H9 (cell line): ENCODE data around the gene TRAF3IP1. TPM values are rescaled to one million over a fixed set of nuclear protein-coding genes. Genes with fewer than 3 reads are reported as not detected.

Experiments used
- DNase-seq: peaks from one replicate; pipeline ENCODE4 v3.0.0-alpha.2; 2017
- H2AFZ ChIP-seq: one replicate; pipeline ENCODE4 v1.6.1; 2013; ENCODE audit warnings: mild to moderate bottlenecking, low read length, control low read depth, moderate library complexity
- H2AK5ac ChIP-seq: 2 replicates; pipeline ENCODE4 v1.6.1; 2013; ENCODE audit warnings: low read length, control low read depth, mixed read lengths; ENCODE audit not compliant: insufficient read length
- H2BK120ac ChIP-seq: one replicate; pipeline ENCODE4 v1.6.1; 2013; ENCODE audit warnings: low read depth, mild to moderate bottlenecking, low read length, control low read depth, inconsistent platforms; ENCODE audit not compliant: poor library complexity, severe bottlenecking
- H2BK12ac ChIP-seq: 2 replicates; pipeline ENCODE4 v1.6.1; 2013; ENCODE audit warnings: low read length, control low read depth, mixed read lengths, low read depth; ENCODE audit not compliant: insufficient read length
- H2BK15ac ChIP-seq: 2 replicates; pipeline ENCODE4 v1.6.1; 2013; ENCODE audit warnings: low read depth, low read length, control low read depth
- H2BK20ac ChIP-seq: one replicate; pipeline ENCODE4 v1.6.1; 2013; ENCODE audit warnings: low read depth, mild to moderate bottlenecking, low read length, control low read depth, inconsistent platforms; ENCODE audit not compliant: poor library complexity, severe bottlenecking
- H2BK5ac ChIP-seq: 2 replicates; pipeline ENCODE4 v1.6.1; 2013; ENCODE audit warnings: low read length, control low read depth, mixed read lengths; ENCODE audit not compliant: insufficient read length
- H3K14ac ChIP-seq: 2 replicates; pipeline ENCODE4 v1.6.1; 2013; ENCODE audit warnings: low read length, control low read depth; ENCODE audit not compliant: insufficient read depth
- H3K18ac ChIP-seq: 2 replicates; pipeline ENCODE4 v1.6.1; 2013; ENCODE audit warnings: low read depth, mild to moderate bottlenecking, mixed read lengths, low read length, control low read depth; ENCODE audit not compliant: insufficient read length
- H3K23ac ChIP-seq: 2 replicates; pipeline ENCODE4 v1.6.1; 2013; ENCODE audit warnings: low read length, control low read depth, mixed read lengths, low read depth; ENCODE audit not compliant: insufficient read length
- H3K23me2 ChIP-seq: 2 replicates; pipeline ENCODE4 v1.6.1; 2013; ENCODE audit warnings: low read depth, mild to moderate bottlenecking, mixed read lengths, low read length, control low read depth; ENCODE audit not compliant: insufficient read length, poor library complexity, severe bottlenecking
- H3K27ac ChIP-seq: 2 replicates; pipeline ENCODE4 v1.5.1; 2013; ENCODE audit warnings: low read length, control low read depth, mixed read lengths, low read depth; ENCODE audit not compliant: insufficient read length
- H3K27me3 ChIP-seq: 2 replicates; pipeline ENCODE4 v1.6.1; 2013; ENCODE audit warnings: low read length, control low read depth, inconsistent platforms; ENCODE audit not compliant: insufficient read depth
- H3K4ac ChIP-seq: 2 replicates; pipeline ENCODE4 v1.6.1; 2013; ENCODE audit warnings: low read depth, mild to moderate bottlenecking, control low read depth, inconsistent platforms, low read length, moderate library complexity
- H3K4me1 ChIP-seq: 2 replicates; pipeline ENCODE4 v1.6.1; 2013; ENCODE audit warnings: low read length, control low read depth, inconsistent platforms; ENCODE audit not compliant: insufficient read depth
- H3K4me2 ChIP-seq: 2 replicates; pipeline ENCODE4 v1.6.1; 2013; ENCODE audit warnings: low read length, control low read depth, mixed read lengths; ENCODE audit not compliant: insufficient read length, insufficient read depth
- H3K56ac ChIP-seq: 2 replicates; pipeline ENCODE4 v1.6.1; 2013; ENCODE audit warnings: low read depth, mild to moderate bottlenecking, mixed read lengths, low read length, control low read depth; ENCODE audit not compliant: insufficient read length
- H3K79me1 ChIP-seq: 2 replicates; pipeline ENCODE4 v1.6.1; 2013; ENCODE audit warnings: low read depth, mild to moderate bottlenecking, moderate library complexity, low read length, control low read depth, inconsistent platforms; ENCODE audit not compliant: insufficient read depth, poor library complexity, severe bottlenecking
- H3K79me2 ChIP-seq: 2 replicates; pipeline ENCODE4 v1.6.1; 2013; ENCODE audit warnings: low read length, control low read depth, inconsistent platforms; ENCODE audit not compliant: insufficient read depth
- H3K9ac ChIP-seq: 2 replicates; pipeline ENCODE4 v1.6.1; 2013; ENCODE audit warnings: low read length, control low read depth, mixed read lengths; ENCODE audit not compliant: insufficient read length; ENCODE audit errors: extremely low read depth
- H3K9me3 ChIP-seq: one replicate; pipeline ENCODE4 v1.6.1; 2013; ENCODE audit warnings: low read depth, low read length, inconsistent platforms; ENCODE audit not compliant: control insufficient read depth
- H3T11ph ChIP-seq: one replicate; pipeline ENCODE4 v1.6.1; 2013; ENCODE audit warnings: mild to moderate bottlenecking, low read length, control low read depth, inconsistent platforms
- H4K20me1 ChIP-seq: one replicate; pipeline ENCODE4 v1.6.1; 2013; ENCODE audit not compliant: control insufficient read depth, insufficient read length, insufficient read depth
- H4K5ac ChIP-seq: 2 replicates; pipeline ENCODE4 v1.6.1; 2013; ENCODE audit warnings: low read depth, mild to moderate bottlenecking, mixed read lengths, low read length, control low read depth; ENCODE audit not compliant: insufficient read length
- H4K8ac ChIP-seq: replicated peaks from 2 replicates; pipeline ENCODE4 v1.6.1; 2013; ENCODE audit warnings: low read length, control low read depth, mixed read lengths, low read depth; ENCODE audit not compliant: insufficient read length
- H4K91ac ChIP-seq: 2 replicates; pipeline ENCODE4 v1.6.1; 2013; ENCODE audit warnings: low read depth, mild to moderate bottlenecking, moderate library complexity, mixed read lengths, low read length, control low read depth; ENCODE audit not compliant: insufficient read length
- H3K27ac Mint-ChIP-seq, 3 experiments: 2 replicates in 2 of 3; 3 replicates in 1 of 3; pipeline ENCODE4 v1.8.0; 2020 to 2021; ENCODE audit warnings: mixed read lengths in 3 of 3, mild to moderate bottlenecking in 1 of 3, moderate library complexity in 1 of 3
- H3K27me3 Mint-ChIP-seq: 2 replicates; pipeline ENCODE4 v1.8.0; 2021; ENCODE audit warnings: low read depth, mild to moderate bottlenecking, moderate library complexity, mixed read lengths
- H3K36me3 Mint-ChIP-seq, 3 experiments: 2 replicates in 2 of 3; 3 replicates in 1 of 3; pipeline ENCODE4 v1.8.0; 2020 to 2021; ENCODE audit warnings: low read depth in 3 of 3, mixed read lengths in 3 of 3; ENCODE audit not compliant: insufficient read depth in 1 of 3
- H3K4me1 Mint-ChIP-seq, 2 experiments: 2 replicates each; pipeline ENCODE4 v1.8.0; 2020; ENCODE audit warnings: mixed read lengths in 2 of 2
- H3K4me3 Mint-ChIP-seq, 2 experiments: 2 replicates in 1 of 2; 3 replicates in 1 of 2; pipeline ENCODE4 v1.8.0; 2020 to 2021; ENCODE audit warnings: mild to moderate bottlenecking in 2 of 2, mixed read lengths in 2 of 2, moderate library complexity in 1 of 2
- H3K9me3 Mint-ChIP-seq, 2 experiments: 2 replicates in 1 of 2; 3 replicates in 1 of 2; pipeline ENCODE4 v1.8.0; 2020; ENCODE audit warnings: mild to moderate bottlenecking in 2 of 2, mixed read lengths in 2 of 2, moderate library complexity in 1 of 2
- WGBS: extraction: QIAGEN DNeasy Blood & Tissue Kit; methylation state at CpG from one replicate; pipeline ENCODE4 v1.1.7; 2013; ENCODE audit warnings: missing lambda C conversion rate, low lambda C conversion rate, mixed read lengths; ENCODE audit not compliant: insufficient read length; ENCODE audit errors: extremely low coverage; 5-methylcytosine and 5-hydroxymethylcytosine counted together
- total RNA-seq: library from RNA; stranded (reverse); gene quantifications from 2 replicates; pipeline ENCODE4 v1.2.1, GENCODE V29; 2021
- TF ChIP-seq, protein P1 (sequence below): fragments of 200-600 bp; sonication (generic); conservative IDR thresholded peaks from 3 replicates; pipeline ENCODE4 v1.8.0; 2021; ENCODE audit warnings: antibody characterized with exemption, mild to moderate bottlenecking

TRAF3IP1 gene
- total RNA-seq, 1 experiment from 2014 or later, result 16.4 TPM

DNA sequence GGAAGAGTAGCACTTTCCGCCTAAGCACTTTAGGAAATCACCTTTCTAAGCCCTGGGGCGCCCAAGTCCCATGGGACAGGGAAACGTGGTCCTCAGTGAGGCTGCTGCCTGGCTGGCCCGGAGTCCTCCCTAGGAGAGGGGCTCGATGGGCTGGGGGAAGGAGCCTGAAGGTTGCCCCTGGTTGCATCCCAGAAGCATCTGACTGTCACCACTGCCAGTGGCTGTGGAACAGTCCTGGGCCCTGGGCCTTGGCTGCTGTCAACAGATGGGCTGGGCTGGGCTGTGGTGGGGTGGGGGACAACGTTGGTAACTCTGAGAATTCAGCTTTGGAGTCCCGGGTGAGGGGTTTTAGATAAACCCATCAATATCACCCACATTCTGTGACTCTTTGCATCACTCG is 128.9 kb downstream of the TRAF3IP1 start:
- no peak overlapping the region for H3K4me2 ChIP-seq
- no peak overlapping the region for H3K14ac ChIP-seq
- H3K4me1 Mint-ChIP-seq, result no peaks in the 10 kb centered on the region
- no peaks in the 10 kb centered on the region for H3K79me2 ChIP-seq
- H2BK15ac ChIP-seq, result no peak overlapping the region
- H3K18ac ChIP-seq, result no peak overlapping the region
- H3K79me1 ChIP-seq, result no peaks in the 10 kb centered on the region
- H4K91ac ChIP-seq, result no peak overlapping the region
- peaks cover 61 to 80% (median 77%) of the 10 kb centered on the region in 3 experiments for H3K36me3 Mint-ChIP-seq
- H2BK120ac ChIP-seq, result no peak overlapping the region
- WGBS, result no CpG with 5 or more reads among the region's 8 CpGs
- H3K23me2 ChIP-seq, result no peaks in the 10 kb centered on the region
- no peak overlapping the region for H2AFZ ChIP-seq
- no peak overlapping the region for H3K4me3 Mint-ChIP-seq
- H4K8ac ChIP-seq, result no peak overlapping the region
- no peak for DNase-seq
- H3K27me3 Mint-ChIP-seq, result no peaks in the 10 kb centered on the region
- H3K27ac Mint-ChIP-seq, result no peak overlapping the region; a peak in 1 of 7 replicates
- no peak overlapping the region for H3K9ac ChIP-seq
- H3K27ac ChIP-seq, result no peak overlapping the region
- H3T11ph ChIP-seq, result no peak overlapping the region
- no peak overlapping the region for H2AK5ac ChIP-seq
- H2BK5ac ChIP-seq, result no peak overlapping the region
- no peak overlapping the region for H4K5ac ChIP-seq
- no peaks in the 10 kb centered on the region for H3K27me3 ChIP-seq
- H3K56ac ChIP-seq, result no peak overlapping the region
- no peaks in the 10 kb centered on the region for H3K9me3 Mint-ChIP-seq
- TF ChIP-seq, protein P1, sequence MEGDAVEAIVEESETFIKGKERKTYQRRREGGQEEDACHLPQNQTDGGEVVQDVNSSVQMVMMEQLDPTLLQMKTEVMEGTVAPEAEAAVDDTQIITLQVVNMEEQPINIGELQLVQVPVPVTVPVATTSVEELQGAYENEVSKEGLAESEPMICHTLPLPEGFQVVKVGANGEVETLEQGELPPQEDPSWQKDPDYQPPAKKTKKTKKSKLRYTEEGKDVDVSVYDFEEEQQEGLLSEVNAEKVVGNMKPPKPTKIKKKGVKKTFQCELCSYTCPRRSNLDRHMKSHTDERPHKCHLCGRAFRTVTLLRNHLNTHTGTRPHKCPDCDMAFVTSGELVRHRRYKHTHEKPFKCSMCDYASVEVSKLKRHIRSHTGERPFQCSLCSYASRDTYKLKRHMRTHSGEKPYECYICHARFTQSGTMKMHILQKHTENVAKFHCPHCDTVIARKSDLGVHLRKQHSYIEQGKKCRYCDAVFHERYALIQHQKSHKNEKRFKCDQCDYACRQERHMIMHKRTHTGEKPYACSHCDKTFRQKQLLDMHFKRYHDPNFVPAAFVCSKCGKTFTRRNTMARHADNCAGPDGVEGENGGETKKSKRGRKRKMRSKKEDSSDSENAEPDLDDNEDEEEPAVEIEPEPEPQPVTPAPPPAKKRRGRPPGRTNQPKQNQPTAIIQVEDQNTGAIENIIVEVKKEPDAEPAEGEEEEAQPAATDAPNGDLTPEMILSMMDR, result no peak
- H3K23ac ChIP-seq, result no peak overlapping the region
- H3K9me3 ChIP-seq, result no peaks in the 10 kb centered on the region
- H2BK12ac ChIP-seq, result no peak overlapping the region
- H3K4ac ChIP-seq, result no peak overlapping the region
- no peaks in the 10 kb centered on the region for H4K20me1 ChIP-seq
- H3K4me1 ChIP-seq, result no peaks in the 10 kb centered on the region
- no peak overlapping the region for H2BK20ac ChIP-seq
